CD4-positive, alpha-beta T cell (primary cell): ENCODE results near the gene ATP6AP2. TPM values are rescaled to one million over a fixed set of nuclear protein-coding genes. Genes with fewer than 3 reads are reported as not detected.

Experiments
- ATAC-seq: fragments of 200-7000 bp; cut with Tn5 transposase; one replicate; pipeline ENCODE4 v1.10.0; 2022; ENCODE audit warnings: mild to moderate bottlenecking; ENCODE audit not compliant: poor library complexity
- CTCF ChIA-PET: fragments of 350-600 bp; sonication (Branson Sonifier 250); formaldehyde crosslinking; loops from one replicate; lab custom pipeline; 2021; ENCODE audit warnings: antibody characterized with exemption, inconsistent platforms; lab: Charles Lee
- POLR2A ChIA-PET: fragments of 350-600 bp; sonication (Branson Sonifier 250); formaldehyde crosslinking; loops from one replicate; lab custom pipeline; 2021; ENCODE audit warnings: antibody characterized with exemption, inconsistent platforms; lab: Charles Lee
- DNase-seq, 14 experiments: peaks; one replicate each; pipeline ENCODE4 v3.0.0-alpha.2; 2013 to 2020; ENCODE audit warnings: mixed read lengths in 2 of 14
- H3K27ac ChIP-seq, 2 donors: one replicate each; pipeline versions ENCODE4 v1.5.1 to v1.7.0; 2013; ENCODE audit warnings: low read length in 2 of 2, low read depth in 1 of 2, mild to moderate bottlenecking in 1 of 2
- H3K27me3 ChIP-seq, 2 experiments: 1 replicate in 1 of 2; 2 replicates in 1 of 2; pipeline versions ENCODE4 v1.6.1 to v1.7.0; 2013; ENCODE audit warnings: low read length in 2 of 2, control low read depth in 1 of 2, mild to moderate bottlenecking in 1 of 2, moderate library complexity in 1 of 2; ENCODE audit not compliant: insufficient read depth in 2 of 2, control insufficient read depth in 1 of 2
- H3K36me3 ChIP-seq: one replicate; pipeline ENCODE4 v1.6.1; 2013; ENCODE audit warnings: low read length, control low read depth; ENCODE audit not compliant: insufficient read depth
- H3K4me1 ChIP-seq: one replicate; pipeline ENCODE4 v1.6.1; 2013; ENCODE audit warnings: low read length, control low read depth; ENCODE audit not compliant: insufficient read depth
- H3K4me3 ChIP-seq: one replicate; pipeline ENCODE4 v1.5.1; 2013; ENCODE audit warnings: mild to moderate bottlenecking, low read length, moderate library complexity
- H3K9me3 ChIP-seq, 2 experiments: 1 replicate in 1 of 2; 2 replicates in 1 of 2; pipeline versions ENCODE4 v1.6.1 to v1.7.0; 2013; ENCODE audit warnings: low read length in 2 of 2, mild to moderate bottlenecking in 2 of 2, control low read depth in 1 of 2, moderate library complexity in 1 of 2; ENCODE audit not compliant: control insufficient read depth in 1 of 2, insufficient read depth in 1 of 2
- H3K27ac Mint-ChIP-seq: one replicate; pipeline ENCODE4 v1.8.0; 2020; ENCODE audit warnings: mixed read lengths
- H3K27me3 Mint-ChIP-seq: one replicate; pipeline ENCODE4 v1.8.0; 2021; ENCODE audit warnings: mixed read lengths
- H3K36me3 Mint-ChIP-seq: one replicate; pipeline ENCODE4 v1.8.0; 2021; ENCODE audit warnings: low read depth, mixed read lengths
- H3K4me1 Mint-ChIP-seq: one replicate; pipeline ENCODE4 v1.8.0; 2021; ENCODE audit warnings: low read depth, mixed read lengths
- H3K4me3 Mint-ChIP-seq: one replicate; pipeline ENCODE4 v1.8.0; 2020; ENCODE audit warnings: mild to moderate bottlenecking, mixed read lengths
- H3K9me3 Mint-ChIP-seq: one replicate; pipeline ENCODE4 v1.8.0; 2020; ENCODE audit warnings: mixed read lengths
- CTCF ChIP-seq: fragments of 200-600 bp; IDR thresholded peaks from one replicate; pipeline ENCODE4 v1.8.0; 2022; ENCODE audit warnings: antibody characterized with exemption, mild to moderate bottlenecking
- intact Hi-C, 2 experiments: fragments of 100-400 bp; cut with DNase I in 1 of 2; cut with micrococcal nuclease in 1 of 2; formaldehyde crosslinking; loops; one replicate each; pipeline versions ENCODE4 v1.15.1 to v1.9.0; 2023 to 2025; cut with DNase I, micrococcal nuclease
- total RNA-seq, 174 experiments: library from RNA in 2 of 174; stranded (reverse) in 2 of 174; gene quantifications; one replicate each; pipeline ENCODE4 v1.2.3 and lab custom pipeline; 2021 to 2026

ATP6AP2 gene
- total RNA-seq, 2 experiments from 2014 or later = 73.8 to 78.7 TPM

DNA sequence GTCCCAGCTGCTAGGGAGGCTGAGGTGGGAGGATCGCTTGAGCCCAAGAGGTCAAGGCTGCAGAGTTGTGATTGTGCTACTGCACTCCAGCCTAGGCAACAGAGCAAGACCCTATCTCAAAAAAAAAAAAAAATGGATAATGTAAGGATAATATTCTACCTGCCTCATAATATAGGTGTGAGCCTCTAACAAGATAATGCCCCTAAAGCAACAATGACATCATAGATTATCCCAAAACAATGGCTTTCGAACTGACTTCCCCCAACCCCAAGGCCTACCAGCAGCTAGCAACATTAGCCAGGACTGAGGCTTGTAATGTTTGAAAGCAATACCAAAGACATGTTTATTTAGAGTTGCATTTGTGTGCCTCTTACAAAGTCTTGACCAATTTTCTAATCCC lies 33.9 kb upstream of the ATP6AP2 start:
- H3K27me3 Mint-ChIP-seq = no peaks in the 10 kb centered on the region
- no peak for DNase-seq
- Histone ChIP-seq H3K9me3 (no peaks in the 10 kb centered on the region), H3K4me1 (peaks cover 3% of the 10 kb centered on the region), H3K27ac (no peak overlapping the region), H3K4me3 (no peak overlapping the region), H3K27me3 (no peaks in the 10 kb centered on the region), H3K36me3 (no peaks in the 10 kb centered on the region)
- POLR2A ChIA-PET = no interaction called here
- ATAC-seq = no peak
- intact Hi-C loops = no loop called here
- TF ChIP-seq CTCF = no peak
- peaks cover 5% of the 10 kb centered on the region for H3K4me1 Mint-ChIP-seq
- H3K4me3 Mint-ChIP-seq = no peak overlapping the region
- H3K27ac Mint-ChIP-seq = no peak overlapping the region
- CTCF ChIA-PET = interaction anchor here (1.0 kb wide), 1 partner anchor 104 kb away, joined by 3 read pairs; no protein-coding TSS in a partner anchor
- no peaks in the 10 kb centered on the region for H3K36me3 Mint-ChIP-seq
- no peaks in the 10 kb centered on the region for H3K9me3 Mint-ChIP-seq

GRCh38 chrX:40550066-40550465 lies 30.7 kb upstream of the ATP6AP2 start:
- Mint-ChIP-seq H3K27ac (no peak overlapping the region), H3K27me3 (no peaks in the 10 kb centered on the region), H3K4me1 (no peaks in the 10 kb centered on the region), H3K4me3 (no peak overlapping the region), H3K36me3 (no peaks in the 10 kb centered on the region), H3K9me3 (no peaks in the 10 kb centered on the region)
- no peak for TF ChIP-seq CTCF
- ChIA-PET POLR2A (no interaction called here), CTCF (no interaction called here)
- Histone ChIP-seq H3K36me3 (no peaks in the 10 kb centered on the region), H3K4me3 (no peak overlapping the region), H3K9me3 (no peaks in the 10 kb centered on the region), H3K27ac (no peak overlapping the region), H3K27me3 (no peaks in the 10 kb centered on the region), H3K4me1 (no peaks in the 10 kb centered on the region)
- ATAC-seq (no peak), DNase-seq (no peak)
- intact Hi-C loops = no loop called here

DNA sequence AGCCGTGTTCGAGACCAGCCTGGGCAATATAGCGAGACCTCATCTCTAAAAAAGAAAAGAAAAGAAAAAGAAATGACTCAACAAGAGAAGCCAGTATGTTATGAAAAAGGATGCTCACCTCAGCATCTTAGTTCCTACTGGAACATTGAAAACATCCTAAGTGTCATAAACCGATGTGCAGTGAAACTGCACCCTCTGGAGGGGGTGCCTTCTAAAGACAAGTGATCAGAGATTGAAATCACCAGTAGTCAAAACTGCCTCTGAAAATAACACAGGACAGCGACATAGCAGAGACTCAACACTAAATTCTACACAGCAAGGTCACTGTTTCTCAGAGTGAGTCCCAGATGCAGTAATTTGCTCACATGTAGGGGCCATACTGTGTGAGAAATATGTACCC lies 28.0 kb upstream of the ATP6AP2 start:
- DNase-seq (no peak), ATAC-seq (no peak)
- POLR2A ChIA-PET = no interaction called here
- intact Hi-C loops = no loop called here
- Histone ChIP-seq H3K4me3 (no peak overlapping the region), H3K4me1 (no peaks in the 10 kb centered on the region), H3K27ac (no peak overlapping the region), H3K27me3 (no peaks in the 10 kb centered on the region), H3K36me3 (no peaks in the 10 kb centered on the region), H3K9me3 (no peaks in the 10 kb centered on the region)
- Mint-ChIP-seq H3K36me3 (no peaks in the 10 kb centered on the region), H3K9me3 (no peaks in the 10 kb centered on the region), H3K4me3 (no peak overlapping the region), H3K27ac (no peak overlapping the region), H3K27me3 (no peaks in the 10 kb centered on the region), H3K4me1 (no peaks in the 10 kb centered on the region)
- no peak for TF ChIP-seq CTCF
- CTCF ChIA-PET = no interaction called here
